Neural cell (in vitro differentiated cells): Measurements from ENCODE around the gene WDTC1. TPM values are rescaled to one million over a fixed set of nuclear protein-coding genes. Genes with fewer than 3 reads are reported as not detected.

Source experiments
- H2AFZ ChIP-seq: fragments of 200-600, 300-800 bp; sonication (generic), shearing (Covaris generic); 2 replicates; pipeline ENCODE4 v1.6.0; 2014; ENCODE audit warnings: low read depth, mild to moderate bottlenecking, antibody characterized with exemption, low read length, moderate library complexity
- H3F3A ChIP-seq: fragments of 200-600 bp; shearing (Covaris generic); 2 replicates; pipeline ENCODE4 v1.6.1; 2016; ENCODE audit warnings: mild to moderate bottlenecking, moderate library complexity, mixed read lengths, antibody characterized with exemption, low read length; ENCODE audit not compliant: insufficient read depth, poor library complexity, severe bottlenecking
- H3K27ac ChIP-seq: fragments of 200-600, 300-800 bp; sonication (generic), shearing (Covaris generic); 2 replicates; pipeline ENCODE4 v1.5.1; 2014; ENCODE audit warnings: mild to moderate bottlenecking, low read length, moderate library complexity
- H3K27me3 ChIP-seq: fragments of 300-800, 200-600 bp; sonication (generic), shearing (Covaris generic); 2 replicates; pipeline ENCODE4 v1.6.0; 2014; ENCODE audit warnings: mild to moderate bottlenecking, low read depth, low read length, moderate library complexity; ENCODE audit not compliant: insufficient read depth
- H3K36me3 ChIP-seq: fragments of 300-800, 200-600 bp; sonication (generic), shearing (Covaris generic); 2 replicates; pipeline ENCODE4 v1.5.1; 2014; ENCODE audit warnings: mild to moderate bottlenecking, antibody characterized with exemption, low read length, moderate library complexity; ENCODE audit not compliant: insufficient read depth
- H3K4me2 ChIP-seq: fragments of 300-800, 200-600 bp; sonication (generic), shearing (Covaris generic); 2 replicates; pipeline ENCODE4 v1.6.0; 2014; ENCODE audit warnings: mild to moderate bottlenecking, low read length
- H3K4me3 ChIP-seq: fragments of 300-800, 200-600 bp; sonication (generic), shearing (Covaris generic); 2 replicates; pipeline ENCODE4 v1.5.1; 2014; ENCODE audit warnings: mild to moderate bottlenecking, low read length, moderate library complexity
- H3K79me2 ChIP-seq: fragments of 200-600 bp; shearing (Covaris generic); replicated peaks from 2 replicates; pipeline ENCODE4 v1.6.0; 2014; ENCODE audit warnings: mild to moderate bottlenecking, low read length, moderate library complexity; ENCODE audit not compliant: insufficient read depth
- H3K9ac ChIP-seq: fragments of 300-800, 200-600 bp; sonication (generic), shearing (Covaris generic); 2 replicates; pipeline ENCODE4 v1.6.1; 2016; ENCODE audit warnings: mild to moderate bottlenecking, low read length, mixed read lengths
- H3K9me2 ChIP-seq: fragments of 200-600 bp; shearing (Covaris generic); 2 replicates; pipeline ENCODE4 v1.6.1; 2016; ENCODE audit warnings: mild to moderate bottlenecking, low read length, mixed read lengths; ENCODE audit not compliant: insufficient read depth
- H3K9me3 ChIP-seq: fragments of 200-600, 300-800 bp; sonication (generic), shearing (Covaris generic); 2 replicates; pipeline ENCODE4 v1.6.1; 2016; ENCODE audit warnings: mild to moderate bottlenecking, mixed run types, low read length, moderate library complexity, mixed read lengths
- H4K20me1 ChIP-seq: fragments of 200-600 bp; shearing (Covaris generic); 2 replicates; pipeline ENCODE4 v1.6.1; 2016; ENCODE audit warnings: mild to moderate bottlenecking, mixed run types; ENCODE audit not compliant: insufficient read depth
- CTCF ChIP-seq: fragments of 450-650 bp; IDR thresholded peaks from 2 replicates; pipeline ENCODE4 v1.5.1; 2014; ENCODE audit warnings: antibody characterized with exemption, mild to moderate bottlenecking, moderate library complexity; ENCODE audit not compliant: poor library complexity, severe bottlenecking
- EP300 ChIP-seq: fragments of 450-650 bp; conservative IDR thresholded peaks from 2 replicates; pipeline ENCODE4 v1.6.1; 2014; ENCODE audit warnings: antibody characterized with exemption, mild to moderate bottlenecking, moderate library complexity; ENCODE audit not compliant: poor library complexity, severe bottlenecking
- EZH2 ChIP-seq: fragments of 200-600, 300-800 bp; shearing (Covaris generic), sonication (generic); IDR thresholded peaks from 2 replicates; pipeline ENCODE4 v1.6.1; 2014; ENCODE audit warnings: antibody characterized with exemption, low read length, borderline replicate concordance, mild to moderate bottlenecking; ENCODE audit not compliant: insufficient read depth, poor library complexity, severe bottlenecking
- MXI1 ChIP-seq: fragments of 450-650 bp; conservative IDR thresholded peaks from 2 replicates; pipeline ENCODE4 v1.6.1; 2014; ENCODE audit warnings: antibody characterized with exemption, mild to moderate bottlenecking; ENCODE audit not compliant: poor library complexity, severe bottlenecking
- POLR2AphosphoS5 ChIP-seq: IDR thresholded peaks from 2 replicates; pipeline ENCODE4 v1.6.1; 2012
- RAD21 ChIP-seq: fragments of 450-650 bp; conservative IDR thresholded peaks from 2 replicates; pipeline ENCODE4 v1.6.1; 2014; ENCODE audit warnings: antibody characterized with exemption, mild to moderate bottlenecking, moderate library complexity
- REST ChIP-seq: IDR thresholded peaks from 2 replicates; pipeline ENCODE4 v1.6.1; 2012; ENCODE audit warnings: borderline replicate concordance
- SMC3 ChIP-seq: fragments of 450-650 bp; conservative IDR thresholded peaks from 2 replicates; pipeline ENCODE4 v1.6.1; 2014; ENCODE audit warnings: antibody characterized with exemption, mild to moderate bottlenecking, moderate library complexity; ENCODE audit not compliant: poor library complexity
- TAF1 ChIP-seq: IDR thresholded peaks from 2 replicates; pipeline ENCODE4 v1.6.1; 2012; ENCODE audit warnings: low read depth
- polyA plus RNA-seq: library from polyadenylated mRNA; depleted of rRNA; stranded (reverse); fragments of >200 nt; gene quantifications from 2 replicates; pipeline ENCODE4 v1.2.3, GENCODE V29; 2014

The WDTC1 gene
- polyA plus RNA-seq, 1 donor from 2014 or later: 10.9 TPM

GRCh38 chr1:27353166-27353565, 118.7 kb downstream of the WDTC1 start:
- Histone ChIP-seq H3K9me3 (no peaks in the 10 kb centered on the region), H3K27ac (no peak overlapping the region), H2AFZ (no peak overlapping the region), H3K9me2 (no peaks in the 10 kb centered on the region), H3K79me2 (no peaks in the 10 kb centered on the region), H3K9ac (no peak overlapping the region), H4K20me1 (no peaks in the 10 kb centered on the region), H3K36me3 (no peaks in the 10 kb centered on the region), H3K4me3 (no peak overlapping the region), H3K27me3 (peaks cover 31% of the 10 kb centered on the region), H3K4me2 (no peak overlapping the region), H3F3A (no peaks in the 10 kb centered on the region)
- TF ChIP-seq EZH2 (no peak), RAD21 (no peak), EP300 (no peak), SMC3 (no peak), MXI1 (no peak), CTCF (no peak), POLR2AphosphoS5 (no peak), TAF1 (no peak), REST (no peak)

DNA sequence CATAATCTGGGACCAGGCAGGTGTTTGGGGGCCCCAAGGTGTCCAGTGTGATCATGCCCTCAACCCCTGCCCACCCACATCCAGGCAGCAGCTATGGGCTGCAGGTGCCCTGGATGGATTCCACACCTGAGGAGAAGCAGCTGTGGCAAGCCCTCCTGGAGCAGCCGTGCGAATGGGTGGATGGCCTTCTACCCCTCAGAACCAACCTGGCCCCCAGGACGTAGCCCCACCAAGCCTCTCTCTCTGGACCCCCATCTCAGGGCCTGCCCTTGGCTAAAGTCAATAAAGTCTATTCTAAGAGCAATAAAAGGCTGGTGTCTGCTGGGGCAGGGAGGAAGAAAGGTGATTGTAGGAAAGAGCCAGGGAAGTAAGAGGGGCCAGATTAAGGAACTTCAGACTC, 119.2 kb downstream of the WDTC1 start:
- no peak for TF ChIP-seq TAF1
- no peak for TF ChIP-seq RAD21
- no peak for TF ChIP-seq EZH2
- no peak for TF ChIP-seq REST
- TF ChIP-seq CTCF: no peak
- TF ChIP-seq POLR2AphosphoS5: no peak
- TF ChIP-seq SMC3: no peak
- TF ChIP-seq EP300: no peak
- TF ChIP-seq MXI1: no peak
- Histone ChIP-seq H3K9ac (no peak overlapping the region), H3K36me3 (no peaks in the 10 kb centered on the region), H3K9me3 (no peaks in the 10 kb centered on the region), H3K79me2 (no peaks in the 10 kb centered on the region), H3K9me2 (no peaks in the 10 kb centered on the region), H3K27ac (no peak overlapping the region), H3K27me3 (peaks cover 31% of the 10 kb centered on the region), H2AFZ (no peak overlapping the region), H3F3A (no peaks in the 10 kb centered on the region), H4K20me1 (no peaks in the 10 kb centered on the region), H3K4me3 (no peak overlapping the region), H3K4me2 (no peak overlapping the region)
